IPS-NIHi11 (cell line): ENCODE measurements around the gene ACKR2.

Experiments used
- DNase-seq: peaks from one replicate; pipeline ENCODE4 v3.0.0; 2012; ENCODE audit warnings: mixed read lengths, low spot score

ACKR2 gene

DNA sequence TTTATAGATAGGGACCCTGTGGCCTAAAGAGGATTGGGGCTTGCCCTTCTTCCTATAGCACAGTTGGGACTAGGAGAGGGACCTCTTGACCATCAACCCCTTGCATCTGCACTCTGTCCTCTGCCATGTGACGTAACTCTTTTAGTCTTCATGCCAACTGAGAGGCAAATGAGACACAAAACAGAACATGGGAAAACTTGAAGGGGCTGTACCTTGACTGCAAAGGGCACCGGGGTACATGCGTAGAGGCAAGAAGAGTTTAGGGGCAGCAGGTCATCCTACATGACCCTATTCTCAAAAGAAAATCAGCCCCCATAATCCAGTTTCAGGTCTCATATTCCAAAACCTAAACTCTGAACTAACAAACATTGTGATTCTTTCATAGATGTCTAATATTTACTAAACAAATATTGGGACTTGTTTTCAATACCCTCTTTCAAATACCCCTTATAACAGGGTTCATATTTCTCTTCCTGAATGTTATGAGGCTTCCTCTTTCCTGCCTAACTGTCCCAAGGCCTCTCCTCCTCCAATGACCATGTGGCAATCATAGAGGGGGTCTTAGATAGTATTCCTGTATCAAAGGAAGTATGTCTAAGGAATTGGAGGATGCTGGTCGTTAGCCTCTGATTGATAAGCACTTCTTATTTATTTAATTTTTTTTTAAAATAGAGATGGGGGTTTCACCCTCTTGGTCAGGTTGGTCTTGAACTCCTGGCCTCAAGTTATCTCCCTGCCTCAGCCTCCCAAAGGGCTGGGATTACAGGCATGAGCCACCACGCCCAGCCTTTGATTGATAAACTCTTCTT, 20.6 kb downstream of the ACKR2 start:
- DNase-seq: no peak

DNA sequence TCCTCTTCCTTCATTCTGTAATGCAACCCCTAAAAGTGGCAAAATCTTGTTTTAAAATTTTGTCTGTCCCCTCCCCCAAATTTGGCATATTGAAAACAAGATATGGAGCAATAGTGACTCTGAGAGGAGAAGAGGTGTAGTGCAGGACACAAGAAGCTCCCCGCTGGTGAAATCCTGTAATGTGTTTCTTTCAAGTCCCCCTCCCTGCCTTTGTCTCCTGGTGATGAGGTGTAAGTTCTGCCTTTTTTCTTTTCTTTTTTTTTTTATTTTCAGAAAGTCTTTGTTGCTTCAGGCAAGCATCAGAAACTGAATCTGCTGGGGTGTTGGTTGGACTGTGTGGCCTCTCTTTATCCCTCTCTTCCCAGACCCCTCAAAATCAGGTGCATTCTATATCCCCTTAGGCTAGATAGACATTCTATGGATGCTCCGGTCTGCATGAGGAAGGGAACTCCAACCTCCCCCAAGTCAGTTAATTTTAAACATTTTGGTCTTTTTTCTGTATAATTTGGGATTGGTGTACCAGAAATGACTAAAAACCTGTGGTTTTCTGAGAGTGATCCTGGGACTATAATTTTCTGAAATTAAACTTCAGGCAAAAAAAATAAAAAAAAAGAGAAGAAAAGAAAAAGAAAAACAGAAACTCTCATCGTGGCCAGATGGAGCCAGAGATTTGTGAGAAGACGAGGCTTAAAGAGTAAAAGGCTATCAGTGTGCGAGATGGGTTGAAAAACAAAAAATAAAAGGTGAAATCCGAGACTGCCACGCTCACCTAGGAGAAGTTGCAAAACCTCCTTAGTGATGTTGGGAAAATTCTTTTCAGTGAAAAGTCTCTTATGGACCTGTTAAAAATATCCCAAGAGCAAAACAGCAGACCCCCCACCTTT, 21.4 kb downstream of the ACKR2 start:
- peak; percentile 65 for DNase-seq

DNA sequence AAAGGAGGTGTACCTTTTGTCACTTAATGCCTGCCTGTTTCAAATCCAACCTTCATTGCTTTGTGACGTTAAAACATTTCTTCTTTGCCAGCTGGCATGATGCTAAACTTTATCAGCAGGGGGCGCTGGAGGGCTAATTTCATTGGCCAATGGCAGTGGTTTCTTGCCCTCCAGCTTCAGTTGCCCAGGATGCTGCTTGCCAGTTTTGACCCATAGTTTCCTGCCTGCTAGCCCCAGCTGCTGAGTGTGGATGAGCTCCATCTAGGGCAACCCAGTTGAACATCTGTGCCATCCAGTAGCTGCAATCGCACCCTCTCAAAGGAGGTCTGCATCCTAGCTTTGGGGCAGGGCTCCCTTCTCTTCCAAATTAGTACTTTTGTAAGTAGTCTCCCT, 22.1 kb downstream of the ACKR2 start:
- peak; percentile 86 for DNase-seq

DNA sequence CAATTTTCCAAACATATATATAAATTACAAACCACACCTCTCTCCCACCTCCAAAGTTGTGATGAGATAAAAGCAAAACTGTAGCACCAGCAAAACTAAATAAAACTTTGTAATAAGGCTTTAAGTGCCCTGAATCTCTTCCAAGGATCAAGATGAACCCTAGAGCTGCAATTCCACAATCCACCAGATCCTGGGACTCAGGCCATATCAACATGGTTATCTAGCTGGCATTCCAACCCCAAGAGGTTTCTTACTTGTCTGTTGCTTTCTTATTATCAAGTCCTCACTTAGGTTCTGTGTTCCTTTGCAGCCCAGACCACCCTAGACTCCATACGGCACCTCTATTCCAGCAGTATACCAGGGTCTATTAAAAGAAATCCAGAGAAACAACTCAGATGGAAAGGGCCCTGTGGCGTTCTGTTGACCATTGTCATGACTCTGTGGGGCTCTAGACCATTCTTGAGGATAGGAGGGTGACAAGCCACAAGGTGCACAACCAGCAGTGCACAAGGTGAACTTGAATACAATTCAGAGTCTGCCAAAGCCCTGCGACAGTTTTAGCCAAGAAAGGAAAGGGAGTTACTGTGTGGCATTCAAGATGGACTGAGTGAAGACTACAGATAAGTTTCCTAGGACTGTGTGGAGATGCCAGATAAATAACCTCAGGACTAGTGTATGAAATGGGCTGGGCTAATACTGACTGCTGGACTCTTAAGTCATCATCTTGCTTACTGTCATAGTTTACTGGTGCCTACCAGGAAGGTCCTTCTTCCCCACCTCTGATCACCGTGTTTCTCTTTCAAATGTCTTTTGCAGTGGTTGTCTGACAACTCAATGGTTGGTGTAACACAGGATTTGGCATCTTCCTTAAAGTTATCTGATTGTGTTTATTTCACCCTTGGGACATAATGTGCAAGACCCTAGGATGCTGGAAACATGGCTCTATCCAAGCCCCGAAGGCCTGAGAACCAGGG, 27.2 kb downstream of the ACKR2 start:
- no peak for DNase-seq

DNA sequence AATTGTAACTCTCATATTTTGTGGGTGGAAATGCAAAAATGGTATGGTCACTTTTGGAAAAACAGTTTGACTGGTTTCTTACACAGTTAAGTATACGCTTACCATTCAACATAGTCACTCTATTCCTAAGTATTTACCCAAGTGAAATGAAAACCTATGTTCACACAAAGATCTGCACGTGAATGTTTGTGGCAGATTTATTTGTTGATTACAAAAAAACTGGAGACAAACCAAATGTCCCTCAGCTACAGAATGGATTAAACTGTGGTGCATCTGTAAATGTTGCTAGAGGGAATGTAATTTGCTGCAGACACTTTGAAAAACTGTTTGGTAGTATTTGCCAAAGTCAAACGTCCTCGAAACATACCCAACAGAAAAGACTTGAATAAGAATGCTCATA, 29.3 kb downstream of the ACKR2 start:
- DNase-seq: no peak

DNA sequence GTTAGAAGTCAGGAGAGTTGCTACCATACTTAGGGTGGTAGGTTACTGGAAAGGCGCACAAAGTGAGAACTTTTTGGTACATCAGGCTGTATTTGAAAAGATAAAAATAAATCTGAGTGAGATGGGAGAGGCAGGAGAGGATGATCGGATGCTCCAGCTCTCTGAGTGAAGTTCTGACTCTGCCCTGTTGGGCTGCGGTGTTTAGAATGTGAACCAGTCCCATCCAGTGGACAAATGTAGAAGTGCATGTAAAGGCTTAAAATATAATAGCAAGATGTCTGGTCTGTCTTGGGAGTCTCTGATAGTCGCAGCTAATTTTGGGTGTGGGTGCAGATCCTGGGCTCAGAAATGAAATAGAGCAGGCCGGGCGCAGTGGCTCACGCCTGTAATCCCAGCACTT, 30.4 kb downstream of the ACKR2 start:
- peak; percentile 65 for DNase-seq

DNA sequence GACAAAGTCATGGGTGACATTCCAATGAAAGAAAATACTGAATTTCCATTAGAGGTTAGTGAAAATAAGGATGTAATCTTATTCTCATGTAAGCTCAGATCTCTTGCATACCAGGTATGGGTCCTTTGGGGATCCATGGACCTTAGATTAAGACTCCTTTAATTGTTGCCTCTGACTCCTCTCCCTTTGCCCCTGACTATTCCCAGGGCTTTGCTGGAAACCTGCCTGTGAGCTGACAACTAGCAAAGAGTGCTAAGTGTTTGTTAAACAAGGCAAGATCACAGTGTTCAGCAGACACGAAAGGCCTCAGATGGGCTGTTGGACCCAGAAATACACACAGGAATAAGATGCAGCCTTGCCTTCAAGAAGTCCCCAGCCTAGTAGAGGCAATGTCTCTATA, 32.1 kb downstream of the ACKR2 start:
- DNase-seq: no peak

DNA sequence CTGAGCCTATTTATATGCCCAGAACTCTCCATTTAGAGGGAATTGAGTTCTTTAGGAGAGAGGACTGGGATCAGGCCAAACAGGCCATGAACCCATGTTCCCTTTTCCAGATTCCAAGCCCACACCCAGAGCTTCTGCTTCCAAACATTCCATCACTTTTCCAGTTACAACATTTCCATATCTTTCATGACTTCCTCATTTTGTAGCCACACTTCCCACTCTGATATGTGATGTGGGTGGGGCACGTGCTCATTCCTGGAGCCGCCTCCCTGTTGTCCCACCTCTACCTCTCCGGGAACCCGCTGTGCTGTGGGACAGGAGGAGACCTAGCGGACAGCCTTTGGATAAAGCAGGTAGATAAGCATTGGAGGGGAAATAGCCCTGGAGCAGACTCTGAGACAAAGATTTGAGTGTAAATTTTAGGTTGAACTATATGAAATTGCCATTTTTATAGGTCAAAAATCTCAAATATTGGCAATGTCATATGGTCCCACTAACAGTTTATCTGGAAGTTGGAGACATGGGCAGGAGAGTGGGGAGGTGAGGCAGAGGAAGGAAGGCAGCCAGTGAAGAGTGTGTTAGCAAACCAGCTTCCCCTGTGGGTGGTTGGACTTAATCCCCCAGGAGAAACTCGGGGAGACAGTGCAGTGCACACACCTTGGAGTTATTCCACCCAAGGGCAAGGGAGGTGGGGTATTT, 34.6 kb downstream of the ACKR2 start:
- no peak for DNase-seq

DNA sequence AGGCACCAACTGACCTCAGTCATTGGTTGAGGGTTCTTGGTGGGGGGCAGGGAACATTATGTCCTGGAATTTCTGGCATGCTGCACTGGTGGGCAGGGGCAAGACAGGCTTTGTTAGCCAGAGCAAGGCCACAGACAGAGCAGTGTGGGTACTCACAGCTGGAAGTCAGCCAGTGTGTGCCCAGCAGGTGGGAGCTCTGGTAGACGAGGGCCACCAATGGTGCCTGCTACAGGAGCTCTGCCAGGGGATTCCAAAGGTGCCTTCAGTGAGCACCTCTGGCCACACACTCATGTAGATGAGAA, 35.1 kb downstream of the ACKR2 start:
- DNase-seq: peak; percentile 38

DNA sequence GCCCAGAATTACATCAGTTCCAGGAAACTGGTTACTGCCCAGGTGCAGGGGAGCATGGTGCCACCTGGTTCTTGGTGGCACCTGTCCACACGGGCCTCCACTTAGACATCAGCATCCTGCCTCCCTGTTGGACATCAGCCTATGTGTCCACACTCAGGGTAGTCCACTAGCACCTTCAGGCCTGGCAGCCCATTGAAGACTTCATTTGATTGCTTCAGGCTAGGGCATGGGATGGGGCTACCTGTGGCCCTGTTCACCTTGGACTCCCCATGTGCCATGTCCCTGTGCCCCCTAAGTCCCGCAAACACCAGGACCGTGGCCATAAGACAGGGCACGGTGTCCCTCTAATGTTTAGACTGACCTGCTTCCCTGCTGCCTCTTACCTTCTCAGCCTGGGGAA, 35.6 kb downstream of the ACKR2 start:
- no peak for DNase-seq

DNA sequence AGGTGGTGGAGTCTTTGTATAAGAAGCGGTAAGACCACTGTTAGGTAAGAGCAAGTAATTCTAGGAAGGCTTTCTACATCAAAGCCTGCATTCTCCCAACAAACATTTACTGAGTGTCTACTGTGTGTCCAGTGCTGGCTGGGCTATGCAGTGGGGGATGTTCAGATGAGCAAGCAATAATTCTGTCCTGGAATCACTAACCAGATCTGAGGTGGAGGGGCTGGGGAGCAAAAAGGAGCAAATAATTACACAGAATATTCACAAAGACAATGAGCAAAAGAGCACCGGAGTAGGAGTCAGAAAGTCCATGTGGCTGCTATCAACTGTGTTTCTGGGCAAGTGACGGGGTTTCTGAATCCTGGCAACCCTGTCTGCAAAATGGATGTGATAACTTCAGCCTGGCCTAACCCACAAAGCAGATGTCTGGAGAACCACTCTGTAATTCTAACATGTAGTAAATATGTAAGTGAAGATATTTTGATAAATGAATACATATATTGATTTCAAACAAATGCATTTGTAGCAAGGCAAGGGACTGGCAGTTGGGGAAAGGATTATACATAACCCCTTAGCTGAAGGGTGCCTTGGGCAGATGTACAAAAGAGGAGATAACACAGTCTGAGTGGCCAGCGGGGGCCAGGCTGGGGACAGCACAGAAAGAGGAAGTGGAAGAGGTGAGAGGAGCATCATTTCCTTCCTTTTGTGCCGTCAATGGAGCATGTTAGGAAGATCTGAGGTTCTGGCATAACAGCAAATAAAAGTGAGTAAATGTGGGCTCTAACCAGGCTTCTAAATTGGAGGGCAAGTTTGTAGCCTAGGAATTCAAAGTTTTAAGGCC, 37.7 kb downstream of the ACKR2 start:
- DNase-seq: no peak

DNA sequence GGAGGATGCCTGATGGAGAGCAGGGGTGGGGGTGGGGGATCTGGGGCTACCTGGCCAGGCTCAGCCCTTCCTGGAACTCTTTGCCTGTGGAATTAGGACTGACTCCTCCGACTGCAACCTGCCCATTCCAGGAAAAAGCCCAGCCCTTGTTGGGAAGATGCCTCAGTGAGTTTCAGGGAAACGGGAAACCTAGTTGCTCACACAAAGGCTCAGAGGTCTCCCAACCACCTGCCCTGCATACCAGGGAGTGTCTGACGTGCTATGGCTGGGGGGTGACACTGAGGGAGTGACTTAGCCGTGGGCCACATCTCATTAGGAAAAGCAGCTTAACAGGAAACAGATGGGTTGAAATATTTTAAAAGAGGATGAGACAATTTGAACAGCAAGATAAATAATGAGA, 38.5 kb downstream of the ACKR2 start:
- DNase-seq: no peak

DNA sequence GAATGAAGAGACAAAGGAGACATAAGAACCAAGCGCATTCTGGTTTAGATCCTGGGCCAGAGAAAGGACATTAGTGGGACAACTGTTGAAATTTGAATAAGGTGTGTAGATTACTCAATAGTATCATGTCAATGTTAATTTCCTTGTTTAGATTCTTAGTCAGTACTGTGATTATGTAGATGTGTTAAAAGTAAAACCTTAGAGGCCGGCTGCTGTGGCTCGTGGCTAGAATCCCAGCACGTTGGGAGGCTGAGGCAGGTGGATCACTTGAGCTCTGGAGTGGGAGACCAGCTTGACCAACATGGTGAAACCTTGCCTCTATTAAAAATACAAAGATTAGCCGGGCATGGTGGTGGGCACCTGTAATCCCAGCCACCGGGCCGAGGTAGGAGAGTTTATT, 39.8 kb downstream of the ACKR2 start:
- no peak for DNase-seq

DNA sequence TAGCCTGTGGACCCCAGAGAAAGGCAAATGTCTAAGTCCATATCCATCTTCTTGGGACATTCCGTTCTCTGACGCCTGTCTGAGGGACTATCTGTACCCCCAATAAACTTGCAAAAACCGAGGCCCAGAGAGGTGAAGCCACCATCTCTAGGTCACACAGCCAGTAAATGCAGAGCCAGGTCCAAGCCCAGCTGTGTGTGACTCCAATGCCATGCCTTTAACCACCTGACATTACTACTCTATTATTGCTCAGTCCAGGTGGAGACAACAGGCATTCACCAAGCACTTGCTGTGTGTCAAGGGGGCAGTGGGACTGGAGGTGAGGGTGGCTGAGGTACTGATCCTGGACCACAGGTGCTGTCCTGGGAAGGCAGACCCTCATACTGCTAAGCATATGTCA, 41.0 kb downstream of the ACKR2 start:
- DNase-seq: no peak

DNA sequence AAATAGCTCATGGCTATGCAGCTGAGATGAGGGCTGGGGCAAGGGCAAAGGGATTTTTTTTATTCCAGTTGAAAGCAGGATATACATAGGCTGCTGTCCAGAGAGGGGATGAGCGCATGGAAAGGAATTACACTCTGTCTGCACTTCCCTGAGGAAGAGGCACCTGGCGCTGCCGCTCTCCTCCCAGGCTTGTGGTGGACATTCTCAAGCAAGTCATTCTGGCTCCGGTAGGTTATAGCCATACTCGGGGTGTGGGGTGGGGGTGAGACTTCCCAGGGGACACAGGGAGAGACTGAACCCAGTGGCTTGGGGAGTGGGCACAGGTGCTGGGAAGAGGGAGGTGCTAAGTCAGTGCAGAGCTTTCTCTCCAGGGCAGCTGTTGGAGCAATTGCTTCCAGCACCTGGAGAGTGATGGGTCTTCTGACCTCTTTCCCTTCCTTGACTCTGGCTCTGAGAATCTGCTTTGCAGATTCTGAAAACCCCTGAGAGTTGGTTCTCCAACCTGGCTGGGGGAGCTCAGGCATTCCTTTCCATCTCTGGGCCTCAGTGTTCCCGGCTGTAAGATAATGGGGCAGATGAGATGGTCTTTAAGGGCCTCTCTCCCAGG, 42.1 kb downstream of the ACKR2 start:
- no peak for DNase-seq

DNA sequence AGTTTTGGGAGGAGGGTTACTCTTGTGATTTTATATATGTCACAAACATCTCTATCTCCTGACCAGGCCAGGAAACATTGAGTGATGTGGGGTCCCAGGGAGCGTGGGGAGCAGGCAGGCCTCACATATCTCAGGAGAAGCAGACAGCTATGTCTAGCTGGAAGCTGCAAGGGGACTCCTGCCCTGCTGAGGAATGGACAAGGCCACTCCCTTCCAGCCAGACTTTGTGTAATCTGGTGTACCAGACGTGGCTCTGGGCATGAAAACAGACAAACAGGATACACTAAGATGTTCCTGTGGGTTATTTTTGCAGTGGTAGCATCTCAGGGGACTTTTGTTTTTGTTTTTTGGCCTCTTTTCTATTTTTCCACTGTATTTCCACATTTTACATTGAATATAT, 43.2 kb downstream of the ACKR2 start:
- no peak for DNase-seq

DNA sequence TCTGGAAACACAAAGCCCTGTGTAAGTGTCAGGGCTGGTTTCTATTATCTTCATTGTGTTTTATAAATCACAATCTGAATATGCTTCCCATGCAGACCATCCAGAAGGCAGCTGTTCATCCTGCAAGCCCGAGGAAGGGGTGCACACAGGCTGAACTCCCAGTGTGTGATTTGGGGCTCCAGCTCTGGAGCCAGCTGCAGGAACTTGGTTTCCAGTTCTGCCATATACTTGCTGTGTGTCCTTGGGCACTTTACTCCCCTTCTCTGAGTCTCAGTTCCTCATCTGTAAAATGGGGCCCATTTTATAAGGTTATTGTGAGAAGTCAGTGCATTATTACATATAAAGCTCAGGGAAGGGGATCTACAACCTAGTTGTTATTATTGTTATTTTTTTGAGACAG, 43.8 kb downstream of the ACKR2 start:
- DNase-seq: no peak

DNA sequence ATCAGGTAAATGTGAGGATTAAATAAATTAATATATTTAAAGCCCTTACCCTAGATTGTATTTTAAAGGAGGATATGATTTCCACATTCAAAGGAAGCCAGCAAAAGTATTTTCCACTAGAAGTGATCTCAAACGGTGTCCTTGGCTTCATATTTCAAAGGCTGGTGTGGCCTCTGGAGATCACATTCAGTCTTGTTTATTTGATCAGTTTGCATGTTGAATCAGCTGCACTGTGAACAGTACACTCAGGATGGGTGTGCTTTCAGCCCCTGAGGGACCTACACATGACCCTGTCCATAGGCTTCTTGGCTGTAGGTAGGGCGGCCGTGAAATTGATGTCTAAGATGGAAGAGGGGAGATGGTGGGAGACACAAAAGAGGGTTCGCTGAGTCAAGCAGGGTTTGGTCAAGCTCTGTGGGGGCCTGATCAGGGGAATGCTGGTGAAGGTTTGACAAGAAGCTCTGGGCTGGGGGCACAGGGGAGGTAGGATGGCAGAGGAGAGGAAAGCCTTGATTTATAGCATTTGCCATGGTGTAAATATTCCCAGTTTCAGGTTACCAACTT, 44.6 kb downstream of the ACKR2 start:
- DNase-seq: no peak

DNA sequence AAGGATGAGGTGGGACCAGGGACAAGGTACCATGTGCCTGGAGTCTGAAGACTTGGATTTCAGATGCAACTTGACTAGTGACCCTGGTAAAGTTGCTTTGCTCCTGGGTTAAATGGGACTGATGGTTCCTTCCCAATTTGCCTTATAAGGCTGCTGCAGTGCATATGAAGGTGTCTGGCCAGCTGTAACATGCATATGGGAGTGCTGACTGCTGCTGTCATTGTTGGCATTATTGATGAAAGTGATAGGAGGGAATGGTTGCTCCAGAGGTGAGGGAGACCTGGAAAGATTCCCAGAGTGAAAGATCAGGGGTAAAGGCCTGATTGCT, 45.9 kb downstream of the ACKR2 start:
- DNase-seq: no peak
